ENCODE data around the gene ATXN7L1. TPM values are rescaled to one million over a fixed set of nuclear protein-coding genes. Genes with fewer than 3 reads are reported as not detected.

Gene ATXN7L1
- total RNA-seq, 1 donor from 2014 or later = 8.5 TPM

- DNase-seq (ENCODE audit: low spot score) = no peak
Measured at GRCh38 chr7:105584165-105584564, 292.2 kb downstream of the ATXN7L1 start.

GRCh38 chr7:105583061-105583460, 293.3 kb downstream of the ATXN7L1 start:
- Mint-ChIP-seq H3K4me3 (no peak overlapping the region), H3K9me3 (peaks cover 13% of the 10 kb centered on the region), H3K4me1 (ENCODE audit: low read depth) (peaks cover 21% of the 10 kb centered on the region), H3K27me3 (ENCODE audit: insufficient read depth) (peaks cover 1% of the 10 kb centered on the region), H3K27ac (no peak overlapping the region), H3K36me3 (ENCODE audit: low read depth) (peaks cover 3% of the 10 kb centered on the region)
- no peak for DNase-seq (ENCODE audit: low spot score)
- intact Hi-C loops (cut with micrococcal nuclease) = no loop called here

More at GRCh38 chr7:105584165-105584564, 292.2 kb downstream of the ATXN7L1 start:
- Mint-ChIP-seq H3K36me3 (ENCODE audit: low read depth) (peaks cover 3% of the 10 kb centered on the region), H3K9me3 (peaks cover 13% of the 10 kb centered on the region), H3K27ac (no peak overlapping the region), H3K4me3 (no peak overlapping the region), H3K4me1 (ENCODE audit: low read depth) (peaks cover 22% of the 10 kb centered on the region), H3K27me3 (ENCODE audit: insufficient read depth) (peaks cover 1% of the 10 kb centered on the region)
- intact Hi-C loops (cut with micrococcal nuclease) = no loop called here

- peaks cover 15% of the 10 kb centered on the region for H3K4me1 Mint-ChIP-seq (ENCODE audit: low read depth)
- peak within 1 kb of the TSS; percentile 62 for H3K4me3 Mint-ChIP-seq
- peaks cover 3% of the 10 kb centered on the region for H3K36me3 Mint-ChIP-seq (ENCODE audit: low read depth)
- peak; percentile 40 for DNase-seq (ENCODE audit: low spot score)
- H3K9me3 Mint-ChIP-seq = peaks cover 13% of the 10 kb centered on the region
- peaks cover 1% of the 10 kb centered on the region for H3K27me3 Mint-ChIP-seq (ENCODE audit: insufficient read depth)
- H3K27ac Mint-ChIP-seq = no peak within 1 kb of the TSS
- intact Hi-C loops (cut with micrococcal nuclease) = no loop called here
Measured at GRCh38 chr7:105581066-105581811, 295.2 kb downstream of the ATXN7L1 start, which contains the start of gene EFCAB10. Gene EFCAB10, minus strand, starts transcription at chr7:105581493. Its CDS starts 30 bp downstream, at chr7:105581463.

GRCh38 chr7:105580022-105580740, 296.2 kb downstream of the ATXN7L1 start:
- Mint-ChIP-seq H3K4me1 (ENCODE audit: low read depth) (peaks cover 10% of the 10 kb centered on the region), H3K4me3 (no peak overlapping the region)

GRCh38 chr7:105578496-105578895, 297.9 kb downstream of the ATXN7L1 start:
- Mint-ChIP-seq H3K4me3 (no peak overlapping the region), H3K36me3 (ENCODE audit: low read depth) (no peaks in the 10 kb centered on the region), H3K27ac (no peak overlapping the region), H3K4me1 (ENCODE audit: low read depth) (peaks cover 10% of the 10 kb centered on the region), H3K9me3 (no peaks in the 10 kb centered on the region), H3K27me3 (ENCODE audit: insufficient read depth) (peaks cover 1% of the 10 kb centered on the region)
- DNase-seq (ENCODE audit: low spot score) = no peak
- intact Hi-C loops (cut with micrococcal nuclease) = no loop called here

More at GRCh38 chr7:105580022-105580740, 296.2 kb downstream of the ATXN7L1 start:
- intact Hi-C loops (cut with micrococcal nuclease) = no loop called here
- peaks cover 3% of the 10 kb centered on the region for H3K36me3 Mint-ChIP-seq (ENCODE audit: low read depth)
- H3K27me3 Mint-ChIP-seq (ENCODE audit: insufficient read depth) = peaks cover 1% of the 10 kb centered on the region
- peaks cover 13% of the 10 kb centered on the region for H3K9me3 Mint-ChIP-seq
- no peak for DNase-seq (ENCODE audit: low spot score)
- no peak overlapping the region for H3K27ac Mint-ChIP-seq

- Mint-ChIP-seq H3K27me3 (ENCODE audit: insufficient read depth) (no peaks in the 10 kb centered on the region), H3K27ac (no peak overlapping the region), H3K9me3 (no peaks in the 10 kb centered on the region), H3K4me3 (no peak overlapping the region), H3K4me1 (ENCODE audit: low read depth) (peaks cover 10% of the 10 kb centered on the region), H3K36me3 (ENCODE audit: low read depth) (peaks cover under 1% of the 10 kb centered on the region)
- intact Hi-C loops (cut with micrococcal nuclease) = no loop called here
- DNase-seq (ENCODE audit: low spot score) = no peak
Measured at GRCh38 chr7:105577251-105577650, 299.1 kb downstream of the ATXN7L1 start.

- Mint-ChIP-seq H3K27me3 (ENCODE audit: insufficient read depth) (no peaks in the 10 kb centered on the region), H3K4me1 (ENCODE audit: low read depth) (no peaks in the 10 kb centered on the region), H3K36me3 (ENCODE audit: low read depth) (peaks cover 12% of the 10 kb centered on the region), H3K4me3 (no peak overlapping the region), H3K9me3 (no peaks in the 10 kb centered on the region), H3K27ac (no peak overlapping the region)
- no peak for DNase-seq (ENCODE audit: low spot score)
- intact Hi-C loops (cut with micrococcal nuclease) = no loop called here
Measured at GRCh38 chr7:105571891-105572290, 304.5 kb downstream of the ATXN7L1 start.

GRCh38 chr7:105567821-105568220, 308.6 kb downstream of the ATXN7L1 start:
- Mint-ChIP-seq H3K27ac (no peak overlapping the region), H3K4me1 (ENCODE audit: low read depth) (no peaks in the 10 kb centered on the region), H3K4me3 (no peak overlapping the region), H3K36me3 (ENCODE audit: low read depth) (peaks cover 25% of the 10 kb centered on the region), H3K27me3 (ENCODE audit: insufficient read depth) (no peaks in the 10 kb centered on the region), H3K9me3 (no peaks in the 10 kb centered on the region)
- intact Hi-C loops (cut with micrococcal nuclease) = no loop called here
- no peak for DNase-seq (ENCODE audit: low spot score)

GRCh38 chr7:105567024-105567423, 309.4 kb downstream of the ATXN7L1 start:
- intact Hi-C loops (cut with micrococcal nuclease) = no loop called here
- Mint-ChIP-seq H3K4me3 (no peak overlapping the region), H3K27ac (no peak overlapping the region), H3K4me1 (ENCODE audit: low read depth) (no peaks in the 10 kb centered on the region), H3K9me3 (no peaks in the 10 kb centered on the region), H3K27me3 (ENCODE audit: insufficient read depth) (no peaks in the 10 kb centered on the region), H3K36me3 (ENCODE audit: low read depth) (peaks cover 26% of the 10 kb centered on the region)
- no peak for DNase-seq (ENCODE audit: low spot score)

GRCh38 chr7:105565190-105565589, 311.2 kb downstream of the ATXN7L1 start:
- H3K4me1 Mint-ChIP-seq (ENCODE audit: low read depth) = no peaks in the 10 kb centered on the region

GRCh38 chr7:105559926-105560325, 316.5 kb downstream of the ATXN7L1 start:
- Mint-ChIP-seq H3K4me3 (no peak overlapping the region), H3K4me1 (ENCODE audit: low read depth) (no peaks in the 10 kb centered on the region), H3K27me3 (ENCODE audit: insufficient read depth) (no peaks in the 10 kb centered on the region), H3K36me3 (ENCODE audit: low read depth) (peaks cover 25% of the 10 kb centered on the region), H3K27ac (no peak overlapping the region), H3K9me3 (no peaks in the 10 kb centered on the region)
- intact Hi-C loops (cut with micrococcal nuclease) = no loop called here
- DNase-seq (ENCODE audit: low spot score) = no peak

More at GRCh38 chr7:105565190-105565589, 311.2 kb downstream of the ATXN7L1 start:
- H3K9me3 Mint-ChIP-seq = no peaks in the 10 kb centered on the region
- intact Hi-C loops (cut with micrococcal nuclease) = no loop called here
- peaks cover 27% of the 10 kb centered on the region for H3K36me3 Mint-ChIP-seq (ENCODE audit: low read depth)
- no peak for DNase-seq (ENCODE audit: low spot score)
- H3K27me3 Mint-ChIP-seq (ENCODE audit: insufficient read depth) = no peaks in the 10 kb centered on the region
- H3K4me3 Mint-ChIP-seq = no peak overlapping the region
- H3K27ac Mint-ChIP-seq = no peak overlapping the region

Data from activated T-helper 1 cell treated with anti-CD3 and anti-CD28 coated beads, Interleukin-12 subunit alpha, Interleukin-12 subunit beta, Interleukin-2, Interleukin-4 antibody, amounts not matched to agents 30 ng/mL and 10 ng/mL and 1 ng/mL, durations not matched to agents 14 hours and 24 hours and 36 hours (primary cell).